Activated T-cell treated with anti-CD3 and anti-CD28 coated beads, Interleukin-2, amount 50 U/mL, for 48 hours (primary cell): ENCODE measurements around the gene KCTD16.
A peak's percentile ranks its signal among the peaks of the same experiment; 100 is the strongest.

Experiments
- DNase-seq, 2 experiments: peaks; one replicate each; pipeline ENCODE4 v3.0.0-alpha.2; 2020

KCTD16 gene

DNA sequence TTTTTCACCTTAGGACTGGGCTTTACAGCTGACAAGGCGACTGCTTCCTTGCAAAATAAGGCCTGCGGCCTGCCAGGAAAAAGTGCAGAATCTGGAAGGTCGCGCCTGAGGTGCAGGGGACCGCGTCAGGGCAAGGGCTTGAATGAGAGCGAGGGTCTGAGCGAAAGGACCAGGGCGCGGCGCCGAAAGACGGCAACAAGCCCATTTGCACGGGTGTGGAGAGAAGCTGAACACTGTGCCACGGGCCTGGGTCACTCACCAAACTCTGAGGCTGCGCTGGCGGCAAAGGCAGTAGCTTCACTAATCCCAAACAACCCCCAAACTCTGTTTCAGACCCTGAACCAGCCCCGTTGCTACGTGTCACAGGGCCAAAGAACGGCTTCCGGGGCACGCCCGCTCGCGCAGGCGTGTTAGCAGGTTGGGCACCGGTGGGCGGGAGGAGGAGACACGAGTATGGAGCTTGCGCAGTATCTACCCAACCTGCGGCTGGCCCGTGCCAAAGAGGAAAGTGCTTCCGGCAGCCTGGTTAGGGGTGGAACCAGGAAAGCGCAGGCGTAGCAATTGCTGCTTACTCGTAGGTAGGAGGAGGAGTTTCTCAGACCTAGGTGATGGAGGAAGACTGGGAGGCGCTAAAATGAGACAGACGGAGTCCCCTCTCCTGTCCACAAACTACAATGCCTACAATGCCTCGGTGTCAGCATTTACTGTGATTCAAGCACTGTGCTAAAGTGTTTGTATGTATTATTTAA is at the start of gene KCTD16, which contains the start of gene YIPF5:
Gene KCTD16 (plus strand): TSS at position 598 of the 749 bp plus-strand sequence.
Gene YIPF5 (minus strand): TSS at position 384 of the 749 bp plus-strand sequence. CDS start 704 bp downstream, outside the sequence.
- peak; percentile 97 for DNase-seq

DNA sequence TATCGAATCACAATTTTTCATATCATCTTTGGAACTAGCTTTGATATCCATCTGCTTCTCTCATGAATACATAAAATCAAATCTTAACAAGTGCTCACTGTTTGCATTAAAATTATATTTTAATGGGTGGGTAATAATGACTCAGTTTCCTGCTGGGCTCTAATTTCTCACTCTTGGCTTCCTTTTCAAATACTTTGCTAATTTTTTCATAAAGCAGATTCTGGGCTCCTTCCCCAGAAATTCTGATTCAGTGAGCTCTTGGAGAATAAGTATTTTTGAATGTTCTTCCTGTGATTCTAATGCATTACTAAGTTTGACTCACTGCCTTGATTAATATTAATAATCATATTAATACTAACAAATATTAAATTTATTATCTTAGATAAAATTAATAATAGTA is 49.1 kb upstream of the KCTD16 start:
- DNase-seq: no peak

- DNase-seq: no peak
Observed at GRCh38 chr5:144122081-144122480, 48.6 kb upstream of the KCTD16 start.

DNA sequence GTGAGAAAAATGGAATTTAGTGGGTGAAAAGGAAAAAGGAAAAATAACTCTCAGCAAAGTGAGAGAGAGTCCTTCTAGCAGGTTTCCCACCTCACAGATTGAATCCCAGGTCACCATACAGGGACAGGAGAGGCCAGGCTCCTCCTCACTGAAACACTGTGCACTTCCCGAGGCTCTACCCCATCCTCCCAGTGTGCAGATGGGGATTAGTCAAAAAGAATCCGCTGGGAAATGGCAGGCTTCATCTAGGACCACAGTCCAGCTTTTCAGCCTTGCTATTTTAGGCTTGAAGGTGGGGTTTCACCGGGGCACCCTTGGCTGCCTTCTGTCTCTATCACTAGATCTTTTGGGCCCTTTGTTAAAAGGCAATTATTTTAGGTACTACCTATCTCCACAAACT is 48.0 kb upstream of the KCTD16 start:
- DNase-seq: no peak

GRCh38 chr5:144125163-144125726 is 45.4 kb upstream of the KCTD16 start:
- no peak for DNase-seq

DNA sequence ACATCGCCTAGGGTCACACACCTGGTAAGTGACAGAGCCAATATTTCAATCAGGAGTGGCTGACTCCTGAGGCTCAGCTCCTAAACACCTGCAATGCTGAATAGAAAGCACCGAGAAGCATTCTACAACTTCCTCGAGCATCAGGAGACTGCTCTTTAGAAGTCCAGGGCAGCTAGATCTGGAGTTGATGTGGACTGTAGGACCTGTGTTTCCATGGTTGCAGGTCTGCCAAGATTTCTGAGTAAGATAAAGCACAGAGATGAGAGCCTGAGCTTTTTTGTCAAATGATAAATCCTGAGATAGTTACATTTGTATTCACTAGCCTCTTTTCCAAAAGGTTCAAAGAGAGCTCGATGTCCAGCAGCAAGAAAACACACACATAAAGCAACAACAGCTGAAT is 44.0 kb upstream of the KCTD16 start:
- DNase-seq: no peak

DNA sequence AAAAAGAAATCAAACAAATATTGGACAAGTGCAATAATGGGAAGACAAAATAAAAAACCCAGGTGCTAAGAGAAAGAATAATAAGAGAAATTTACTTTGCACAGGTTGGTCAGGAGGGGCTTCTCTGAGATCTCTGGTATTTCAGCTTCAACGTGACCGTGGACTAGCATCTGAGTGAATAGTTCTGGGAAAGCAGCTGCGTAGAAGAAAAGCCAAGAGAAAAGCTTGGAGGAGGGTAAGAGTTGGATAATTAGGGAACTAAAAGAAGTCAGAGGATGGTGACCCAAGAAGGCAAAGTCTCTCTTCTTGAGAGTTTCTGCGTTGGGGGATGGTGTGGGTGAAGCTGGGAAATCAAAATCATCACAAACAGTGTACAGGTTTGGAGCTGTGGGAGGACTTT is 41.8 kb upstream of the KCTD16 start:
- no peak for DNase-seq

DNA sequence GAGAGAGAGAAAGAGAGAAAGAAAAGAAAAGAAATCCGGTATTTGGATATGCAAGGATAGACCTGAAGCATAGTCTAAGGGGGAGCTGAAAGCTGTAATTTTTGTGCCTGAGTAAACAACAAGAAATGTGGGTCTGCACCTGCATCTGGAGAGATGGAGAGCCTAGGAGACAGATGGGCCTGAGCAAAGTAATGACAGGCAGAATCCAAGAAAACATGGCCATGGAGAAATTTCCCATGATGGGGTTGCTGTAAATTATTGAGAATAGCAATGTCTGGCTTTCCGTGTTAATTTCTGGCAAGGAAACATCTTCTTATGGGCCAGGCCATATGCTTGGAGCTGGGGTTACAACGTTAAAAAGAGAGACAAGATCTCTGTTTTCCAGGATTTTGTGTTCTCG is 40.4 kb upstream of the KCTD16 start:
- DNase-seq: no peak

DNA sequence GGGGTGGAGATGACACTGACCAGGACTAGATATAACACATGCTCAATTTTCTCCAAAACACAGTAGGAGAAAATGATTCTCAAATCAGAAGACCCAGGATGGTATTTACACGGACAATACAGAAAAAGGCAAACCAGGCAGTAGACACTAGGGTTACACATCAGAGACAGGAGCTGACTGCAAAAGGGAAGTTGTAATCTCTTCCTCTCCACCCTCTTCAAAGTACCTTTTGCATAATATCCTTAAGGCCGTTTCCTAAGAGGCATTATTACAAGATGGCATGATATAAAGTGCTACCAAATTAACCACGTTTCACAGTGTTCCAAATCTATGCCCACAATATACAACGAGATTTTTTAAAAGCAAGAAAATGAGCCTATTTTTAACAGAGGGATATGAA is 39.4 kb upstream of the KCTD16 start:
- no peak for DNase-seq

DNA sequence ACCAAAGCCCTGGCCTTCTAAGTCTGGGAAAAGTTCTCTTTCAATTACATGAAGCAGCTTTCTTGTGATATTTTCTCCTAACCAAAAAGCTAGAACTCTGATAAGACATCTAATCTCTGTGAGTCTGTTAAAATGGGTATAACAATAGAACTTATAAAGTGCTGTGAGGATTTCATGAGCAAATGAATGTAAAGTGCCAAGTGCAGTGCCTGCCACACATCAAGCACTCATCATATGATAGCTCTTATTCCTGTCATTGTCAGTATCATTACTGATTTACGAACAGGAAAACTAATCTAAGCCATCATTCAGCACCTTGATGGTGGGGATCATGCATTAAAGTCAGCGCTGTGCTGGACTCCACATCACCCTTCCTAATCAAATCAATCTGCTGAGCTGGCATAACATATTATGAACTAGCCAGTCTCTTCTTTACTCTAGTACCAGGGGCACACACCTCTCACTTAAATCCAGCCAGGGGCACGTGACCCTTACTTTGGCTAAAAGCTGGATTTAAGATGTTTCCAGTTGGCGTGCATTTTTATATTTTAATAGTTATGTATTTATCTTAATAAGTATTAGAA is 37.5 kb upstream of the KCTD16 start:
- no peak for DNase-seq

GRCh38 chr5:144134194-144134826 is 36.4 kb upstream of the KCTD16 start:
- DNase-seq: no peak

GRCh38 chr5:144135113-144135762 is 35.4 kb upstream of the KCTD16 start:
- no peak for DNase-seq

DNA sequence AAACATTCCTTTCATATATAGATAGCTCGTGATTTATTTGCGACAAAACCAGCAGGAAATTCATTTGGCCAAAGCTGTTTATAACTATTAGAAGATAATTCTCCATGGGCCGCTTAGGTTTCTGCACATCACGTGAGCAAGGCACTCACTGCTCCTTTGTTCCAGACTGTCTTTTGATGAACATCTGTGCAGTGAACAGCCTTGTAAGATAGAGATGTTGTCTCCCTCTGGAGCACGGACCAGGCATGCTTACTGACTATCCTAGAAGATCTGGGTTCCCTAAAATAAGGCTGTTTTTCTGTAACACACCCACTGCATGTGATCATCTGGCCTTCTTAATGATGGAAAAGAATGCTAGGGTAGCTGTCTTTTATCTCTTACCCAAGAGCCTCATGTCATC is 31.1 kb upstream of the KCTD16 start:
- DNase-seq: no peak

GRCh38 chr5:144141585-144141984 is 29.1 kb upstream of the KCTD16 start:
- no peak for DNase-seq

- no peak for DNase-seq
Observed at GRCh38 chr5:144142139-144142823, 28.4 kb upstream of the KCTD16 start.

- no peak for DNase-seq
Observed at GRCh38 chr5:144142824-144143162, 27.9 kb upstream of the KCTD16 start.

GRCh38 chr5:144143625-144144024 is 27.0 kb upstream of the KCTD16 start:
- DNase-seq: no peak

GRCh38 chr5:144144956-144145751 is 25.5 kb upstream of the KCTD16 start:
- DNase-seq: no peak

DNA sequence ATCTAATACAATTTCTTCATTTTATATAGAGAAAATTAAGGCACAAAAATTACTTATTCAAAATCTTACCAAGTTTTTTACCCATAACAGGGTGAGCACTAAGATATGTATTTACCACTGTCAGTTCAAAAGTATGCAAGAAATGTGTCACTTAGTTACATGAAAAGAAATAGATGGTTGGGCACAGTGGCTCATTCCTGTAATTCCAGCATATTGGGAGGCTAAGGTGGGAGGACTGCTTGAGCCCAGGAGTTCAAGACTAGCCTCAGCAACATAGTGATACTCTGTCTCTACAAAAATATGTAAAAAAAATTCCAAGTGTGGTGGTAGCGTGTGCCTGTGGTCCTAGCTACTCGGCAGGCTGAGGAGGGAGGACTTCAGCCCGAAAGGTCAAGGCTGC is 19.6 kb upstream of the KCTD16 start:
- DNase-seq: no peak

DNA sequence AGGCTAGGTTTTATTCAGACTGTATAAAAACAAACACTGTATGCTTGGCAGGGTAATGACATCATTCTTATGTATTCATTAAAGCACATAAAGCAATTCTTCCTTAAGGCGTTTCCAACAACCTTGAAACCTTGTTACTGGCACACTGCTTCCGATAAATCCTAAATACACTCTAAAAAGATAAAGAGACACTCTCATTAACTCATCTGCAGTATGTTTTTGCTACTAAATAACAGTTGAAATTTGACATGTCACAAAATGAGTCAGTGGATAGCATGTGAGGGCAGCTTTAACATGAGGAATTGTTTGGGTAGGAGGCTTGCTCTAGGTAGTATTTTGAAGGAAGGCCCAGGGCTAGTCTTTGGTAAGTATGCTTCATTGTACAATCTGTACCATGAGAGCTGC is 13.9 kb upstream of the KCTD16 start:
- no peak for DNase-seq

- DNase-seq: no peak
Observed at GRCh38 chr5:144162686-144163085, 8.0 kb upstream of the KCTD16 start.

DNA sequence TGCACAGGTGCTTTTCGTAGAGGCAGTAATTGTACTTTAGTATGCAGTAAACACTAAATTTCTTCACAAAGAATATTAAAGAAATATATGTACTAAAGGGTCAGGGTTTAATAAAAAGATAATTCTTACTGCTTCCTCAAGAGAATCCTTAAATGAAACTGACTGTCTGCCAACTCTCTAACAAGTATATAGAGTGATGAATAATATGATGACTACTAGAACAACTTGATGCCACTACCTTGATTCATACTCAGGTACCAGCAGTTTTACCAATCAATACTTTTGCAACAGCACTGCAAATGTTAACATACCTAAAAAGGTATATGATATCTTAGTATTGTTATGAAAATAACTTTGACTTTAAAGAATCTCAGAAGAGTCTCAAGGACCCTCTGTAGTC is 4.0 kb upstream of the KCTD16 start:
- no peak for DNase-seq
